H1 (cell line): ENCODE data around the gene LTF. TPM values are rescaled to one million over a fixed set of nuclear protein-coding genes. Genes with fewer than 3 reads are reported as not detected.
"Not testable (repeated sequence)": the region's sequence is repeated elsewhere in the genome, so short reads cannot be mapped to it uniquely, and the experiment has no call there.

ENCODE experiments used
- CTCF ChIA-PET: fragments of 300-600 bp; sonication (Branson Sonifier 250); formaldehyde crosslinking; loops from one replicate; lab custom pipeline; 2021; ENCODE audit not compliant: partially characterized antibody; lab: Charles Lee
- POLR2A ChIA-PET: fragments of 300-600 bp; sonication (Branson Sonifier 250); formaldehyde crosslinking; loops from one replicate; lab custom pipeline; 2021; ENCODE audit warnings: inconsistent platforms; ENCODE audit not compliant: partially characterized antibody; lab: Charles Lee
- DNase-seq, 2 experiments: peaks; one replicate each; pipeline versions ENCODE4 v3.0.0 to v3.0.0-alpha.2; 2010 to 2022; ENCODE audit warnings: low spot score in 2 of 2, low read depth in 1 of 2, mixed read lengths in 1 of 2
- FAIRE-seq: peaks from 2 replicates; lab custom pipeline; 2011; peaks lifted over from hg19 to GRCh38; lab: Jason Lieb, UNC
- H2AFZ ChIP-seq: 2 replicates; pipeline ENCODE4 v1.8.1; 2012; ENCODE audit warnings: low read length, inconsistent platforms
- H2AK5ac ChIP-seq: 2 replicates; pipeline ENCODE4 v1.6.1; 2013; ENCODE audit warnings: low read depth, low read length
- H2BK120ac ChIP-seq: replicated peaks from 2 replicates; pipeline ENCODE3; 2013; ENCODE audit warnings: low read depth, low read length, inconsistent platforms
- H2BK12ac ChIP-seq: 2 replicates; pipeline ENCODE4 v1.6.1; 2013; ENCODE audit warnings: low read depth, low read length
- H2BK15ac ChIP-seq: 2 replicates; pipeline ENCODE4 v1.6.1; 2013; ENCODE audit warnings: low read length
- H2BK20ac ChIP-seq: 2 replicates; pipeline ENCODE4 v1.6.1; 2013; ENCODE audit warnings: low read length
- H2BK5ac ChIP-seq: 2 replicates; pipeline ENCODE4 v1.6.1; 2013; ENCODE audit warnings: low read depth, low read length
- H3K14ac ChIP-seq: 2 replicates; pipeline ENCODE4 v1.6.1; 2013; ENCODE audit warnings: inconsistent platforms; ENCODE audit not compliant: insufficient read length
- H3K18ac ChIP-seq: 2 replicates; pipeline ENCODE4 v1.6.1; 2013; ENCODE audit warnings: low read length; ENCODE audit errors: extremely low read depth
- H3K23ac ChIP-seq: 2 replicates; pipeline ENCODE4 v1.6.1; 2013; ENCODE audit warnings: inconsistent platforms; ENCODE audit not compliant: insufficient read length
- H3K23me2 ChIP-seq: 2 replicates; pipeline ENCODE4 v1.6.1; 2013; ENCODE audit warnings: low read depth, low read length
- H3K27ac ChIP-seq: 2 replicates; pipeline ENCODE4 v1.6.1; 2011; ENCODE audit warnings: low read depth, low read length, inconsistent platforms
- H3K27me3 ChIP-seq, 4 experiments: replicated peaks in 1 of 4; 1 replicate in 1 of 4; 2 replicates in 3 of 4; pipeline versions ENCODE4 v1.6.1 to v1.8.1; 2011 to 2013; ENCODE audit warnings: low read length in 3 of 4, mild to moderate bottlenecking in 3 of 4, inconsistent platforms in 2 of 4, mixed read lengths in 2 of 4, moderate library complexity in 1 of 4; ENCODE audit not compliant: control insufficient read depth in 3 of 4, insufficient read depth in 3 of 4; ENCODE audit errors: extremely low read depth in 1 of 4
- H3K36me3 ChIP-seq, 4 experiments: 2 replicates each; pipeline versions ENCODE4 v1.6.1 to v1.8.1; 2011 to 2013; ENCODE audit warnings: mild to moderate bottlenecking in 4 of 4, low read length in 3 of 4, moderate library complexity in 2 of 4, control low read depth in 1 of 4, inconsistent platforms in 1 of 4; ENCODE audit not compliant: insufficient read depth in 4 of 4, control insufficient read depth in 2 of 4
- H3K4ac ChIP-seq: replicated peaks from 2 replicates; pipeline ENCODE3; 2013; ENCODE audit warnings: low read length, low read depth, mixed read lengths, inconsistent platforms; ENCODE audit not compliant: insufficient read length
- H3K4me1 ChIP-seq, 4 experiments: replicated peaks in 1 of 4; 1 replicate in 1 of 4; 2 replicates in 3 of 4; pipeline versions ENCODE4 v1.6.1 to v1.8.1; 2011 to 2013; ENCODE audit warnings: low read length in 3 of 4, inconsistent platforms in 2 of 4, mixed read lengths in 1 of 4; ENCODE audit not compliant: insufficient read depth in 4 of 4, control insufficient read depth in 3 of 4
- H3K4me2 ChIP-seq, 2 experiments: 2 replicates each; pipeline versions ENCODE4 v1.6.1 to v1.8.1; 2011 to 2013; ENCODE audit warnings: low read depth in 2 of 2, low read length in 2 of 2, control low read depth in 1 of 2, inconsistent platforms in 1 of 2, mild to moderate bottlenecking in 1 of 2; ENCODE audit not compliant: insufficient read depth in 1 of 2
- H3K4me3 ChIP-seq, 4 experiments: fragments of 200-600, 300-600 bp in 1 of 4; sonication (generic), shearing (Covaris generic), sonication (Bioruptor Twin) in 1 of 4; 2 replicates each; pipeline versions ENCODE4 v1.5.1 to v1.8.1; 2011 to 2016; ENCODE audit warnings: low read length in 4 of 4, low read depth in 3 of 4, control low read depth in 2 of 4, inconsistent platforms in 2 of 4, mild to moderate bottlenecking in 2 of 4, mixed read lengths in 1 of 4, moderate library complexity in 1 of 4; ENCODE audit not compliant: insufficient read depth in 2 of 4; ENCODE audit errors: extremely low read depth in 1 of 4
- H3K56ac ChIP-seq: replicated peaks from 2 replicates; pipeline ENCODE3; 2013; ENCODE audit warnings: low read depth, mild to moderate bottlenecking, mixed read lengths, low read length, inconsistent platforms; ENCODE audit not compliant: insufficient read length
- H3K79me1 ChIP-seq: 2 replicates; pipeline ENCODE4 v1.6.1; 2013; ENCODE audit warnings: low read depth, low read length, control low read depth
- H3K79me2 ChIP-seq, 2 experiments: 2 replicates each; pipeline versions ENCODE4 v1.6.1 to v1.8.1; 2012 to 2013; ENCODE audit warnings: low read length in 2 of 2, mild to moderate bottlenecking in 2 of 2, inconsistent platforms in 1 of 2; ENCODE audit not compliant: insufficient read depth in 2 of 2, control insufficient read depth in 1 of 2
- H3K9ac ChIP-seq, 4 experiments: replicated peaks in 1 of 4; 1 replicate in 1 of 4; 2 replicates in 3 of 4; pipeline versions ENCODE4 v1.6.1 to v1.8.1; 2011 to 2013; ENCODE audit warnings: low read depth in 3 of 4, low read length in 3 of 4, control low read depth in 2 of 4, mild to moderate bottlenecking in 2 of 4, moderate library complexity in 2 of 4, inconsistent platforms in 1 of 4; ENCODE audit errors: extremely low read depth in 1 of 4
- H3K9me3 ChIP-seq, 2 experiments: 2 replicates each; pipeline versions ENCODE4 v1.6.1 to v1.8.1; 2012 to 2013; ENCODE audit warnings: mild to moderate bottlenecking in 2 of 2, moderate library complexity in 2 of 2, control low read depth in 1 of 2, inconsistent platforms in 1 of 2, low read depth in 1 of 2, low read length in 1 of 2, mixed read lengths in 1 of 2; ENCODE audit not compliant: insufficient read depth in 2 of 2
- H4K20me1 ChIP-seq, 2 experiments: replicated peaks in 1 of 2; 2 replicates each; pipeline versions ENCODE3 to v1.8.1; 2011 to 2013; ENCODE audit warnings: inconsistent platforms in 2 of 2, low read length in 2 of 2, mild to moderate bottlenecking in 1 of 2; ENCODE audit not compliant: insufficient read depth in 2 of 2, control insufficient read depth in 1 of 2
- H4K5ac ChIP-seq: 2 replicates; pipeline ENCODE4 v1.6.1; 2013; ENCODE audit warnings: low read length, low read depth, mixed read lengths, inconsistent platforms; ENCODE audit not compliant: insufficient read length
- H4K8ac ChIP-seq: 2 replicates; pipeline ENCODE4 v1.8.0; 2013; ENCODE audit warnings: mild to moderate bottlenecking, moderate library complexity, low read length, inconsistent platforms; ENCODE audit not compliant: insufficient read depth; ENCODE audit errors: extremely low read depth
- H4K91ac ChIP-seq: replicated peaks from 2 replicates; pipeline ENCODE3; 2013; ENCODE audit warnings: low read length, mixed read lengths, inconsistent platforms; ENCODE audit not compliant: insufficient read length
- EP300 ChIP-seq, 2 experiments: IDR thresholded peaks; 1 replicate in 1 of 2; 2 replicates in 1 of 2; pipeline ENCODE4 v1.6.1; 2011 to 2012; ENCODE audit warnings: low read depth in 2 of 2, low read length in 2 of 2, mild to moderate bottlenecking in 2 of 2, borderline replicate concordance in 1 of 2, inconsistent platforms in 1 of 2, moderate library complexity in 1 of 2
- WGBS, 2 experiments: shearing (Covaris generic) in 1 of 2; methylation state at CpG; one replicate each; pipeline versions ENCODE4 v1.1.6 to v1.1.7; 2013 to 2015; ENCODE audit warnings: low lambda C conversion rate in 2 of 2, mixed read lengths in 2 of 2, inconsistent platforms in 1 of 2, low coverage in 1 of 2, missing lambda C conversion rate in 1 of 2; ENCODE audit not compliant: insufficient replicate concordance in 2 of 2, insufficient coverage in 1 of 2, insufficient read length in 1 of 2; ENCODE audit errors: extremely low coverage in 1 of 2, missing lambda C conversion rate in 1 of 2; 5-methylcytosine and 5-hydroxymethylcytosine counted together
- polyA plus RNA-seq, 7 experiments: library from polyadenylated mRNA; depleted of rRNA in 3 of 7; stranded (reverse) in 5 of 7; unstranded in 2 of 7; fragments of >200 nt in 5 of 7; fragments of 200-250 nt in 2 of 7; gene quantifications; 1 replicate in 5 of 7; 2 replicates in 1 of 7; 4 replicates in 1 of 7; pipeline versions ENCODE4 v1.2.1 to v1.2.3, GENCODE V29; 2011 to 2013; ENCODE audit warnings: missing spikeins in 2 of 7, mixed read lengths in 2 of 7
- total RNA-seq: library from RNA; stranded (reverse); fragmentation: NEBNext Ultra II Directional; extraction: Animal tissue kit (Norgen Biotek cat#: 25700); gene quantifications from 2 replicates; pipeline ENCODE4 v1.2.1, GENCODE V29; 2021

The LTF gene
- total and polyA plus RNA-seq, 2 of the 8 experiments (the other 6 are each of a cell fraction or from before 2014, with no cell fraction given), result 0.23 to 0.99 TPM

GRCh38 chr3:46431905-46432304 lies 32.8 kb downstream of the LTF start:
- not testable (repeated sequence) for H3K14ac ChIP-seq, H3K4me2 ChIP-seq
- WGBS, 2 experiments, result 88% methylated on average over 5 of the region's 5 CpGs; no CpG with 5 or more reads in 1 of the 2 experiments

GRCh38 chr3:46430879-46431278 lies 33.8 kb downstream of the LTF start:
- POLR2A ChIA-PET, H3K4ac ChIP-seq: not testable (repeated sequence)
- WGBS, 2 experiments, result 100% methylated on average over 1 of the region's 1 CpG; no CpG with 5 or more reads in 1 of the 2 experiments

More at GRCh38 chr3:46431905-46432304, 32.8 kb downstream of the LTF start:
- H4K20me1 ChIP-seq, H2BK20ac ChIP-seq, H2BK120ac ChIP-seq, H2BK5ac ChIP-seq, H3K4me1 ChIP-seq, H3K79me1 ChIP-seq, H3K56ac ChIP-seq, H3K23me2 ChIP-seq, H3K9me3 ChIP-seq, H3K4me3 ChIP-seq, H3K79me2 ChIP-seq, H3K27ac ChIP-seq, POLR2A ChIA-PET, H2AFZ ChIP-seq, H3K4ac ChIP-seq, H3K36me3 ChIP-seq, H2AK5ac ChIP-seq, H4K8ac ChIP-seq, H4K91ac ChIP-seq, H2BK12ac ChIP-seq, H4K5ac ChIP-seq, H2BK15ac ChIP-seq, H3K18ac ChIP-seq, DNase-seq, H3K27me3 ChIP-seq, H3K23ac ChIP-seq, H3K9ac ChIP-seq, FAIRE-seq: not testable (repeated sequence)
- CTCF ChIA-PET, result interaction anchor here (1.1 to 2.0 kb wide), 3 partner anchors 12 to 48 kb away, joined by 3 to 4 read pairs (median 4); no protein-coding TSS in a partner anchor
- TF ChIP-seq EP300 (IDR thresholded peaks at IDR 0.05; ENCODE audit: borderline replicate concordance in 1 of 2, low read depth in 2 of 2, low read length in 2 of 2), result peak in 1 of 2 experiments; percentile 68; a peak in 1 of 3 replicates

More at GRCh38 chr3:46430879-46431278, 33.8 kb downstream of the LTF start:
- not testable (repeated sequence) for H2BK120ac ChIP-seq, H3K4me3 ChIP-seq, H4K20me1 ChIP-seq, FAIRE-seq, H3K23me2 ChIP-seq, H4K91ac ChIP-seq, H2BK5ac ChIP-seq, H3K79me1 ChIP-seq, H4K8ac ChIP-seq, H3K4me1 ChIP-seq, H3K27me3 ChIP-seq, H3K4me2 ChIP-seq, H3K9ac ChIP-seq, H3K79me2 ChIP-seq, H3K27ac ChIP-seq, H4K5ac ChIP-seq, H2BK20ac ChIP-seq, H2BK12ac ChIP-seq, H3K56ac ChIP-seq, H3K18ac ChIP-seq, DNase-seq, H2AFZ ChIP-seq, H3K36me3 ChIP-seq, H3K23ac ChIP-seq, H3K9me3 ChIP-seq, H2BK15ac ChIP-seq, H2AK5ac ChIP-seq, H3K14ac ChIP-seq
- CTCF ChIA-PET, result interaction anchor here (1.1 to 2.0 kb wide), 2 partner anchors 13 to 14 kb away, joined by 3 to 4 read pairs; no protein-coding TSS in a partner anchor
